Stimulated activated naive CD8-positive, alpha-beta T cell treated with anti-CD3 and anti-CD28 coated beads, Interleukin-15, Interleukin-2, amounts not matched to agents 100 U/mL and 50 U/mL, for 24 hours (primary cell): ENCODE results near the gene PAMR1.
"Not testable (repeated sequence)": the region's sequence is repeated elsewhere in the genome, so short reads cannot be mapped to it uniquely, and the experiment has no call there.

Experiments
- ATAC-seq: fragments of 150-1000 bp; cut with Tn5 transposase; one replicate; pipeline ENCODE4 v1.10.0; 2021
- DNase-seq: peaks from one replicate; pipeline ENCODE4 v3.0.0; 2021

Gene PAMR1

DNA sequence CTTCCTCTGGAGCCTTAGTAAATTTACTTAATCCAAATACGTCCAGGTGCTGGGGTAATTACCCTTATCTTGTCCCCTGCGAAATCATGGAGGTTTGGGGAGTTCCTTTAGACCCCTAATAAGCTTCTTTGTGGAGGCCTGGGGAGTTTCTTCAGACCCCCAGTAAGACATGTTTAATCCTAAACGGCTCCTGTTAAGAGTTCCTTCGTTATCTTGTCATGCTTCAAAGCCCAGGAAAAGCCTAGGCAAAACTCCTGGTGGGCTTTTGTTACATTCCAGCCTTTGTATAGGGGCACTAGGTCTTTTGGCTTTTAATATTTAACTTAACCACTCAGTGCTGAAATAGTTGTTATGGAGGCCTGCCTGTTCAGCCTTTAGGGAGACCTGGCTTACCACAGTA is 18.1 kb upstream of the PAMR1 start:
- ATAC-seq (no peak), DNase-seq (no peak)

DNA sequence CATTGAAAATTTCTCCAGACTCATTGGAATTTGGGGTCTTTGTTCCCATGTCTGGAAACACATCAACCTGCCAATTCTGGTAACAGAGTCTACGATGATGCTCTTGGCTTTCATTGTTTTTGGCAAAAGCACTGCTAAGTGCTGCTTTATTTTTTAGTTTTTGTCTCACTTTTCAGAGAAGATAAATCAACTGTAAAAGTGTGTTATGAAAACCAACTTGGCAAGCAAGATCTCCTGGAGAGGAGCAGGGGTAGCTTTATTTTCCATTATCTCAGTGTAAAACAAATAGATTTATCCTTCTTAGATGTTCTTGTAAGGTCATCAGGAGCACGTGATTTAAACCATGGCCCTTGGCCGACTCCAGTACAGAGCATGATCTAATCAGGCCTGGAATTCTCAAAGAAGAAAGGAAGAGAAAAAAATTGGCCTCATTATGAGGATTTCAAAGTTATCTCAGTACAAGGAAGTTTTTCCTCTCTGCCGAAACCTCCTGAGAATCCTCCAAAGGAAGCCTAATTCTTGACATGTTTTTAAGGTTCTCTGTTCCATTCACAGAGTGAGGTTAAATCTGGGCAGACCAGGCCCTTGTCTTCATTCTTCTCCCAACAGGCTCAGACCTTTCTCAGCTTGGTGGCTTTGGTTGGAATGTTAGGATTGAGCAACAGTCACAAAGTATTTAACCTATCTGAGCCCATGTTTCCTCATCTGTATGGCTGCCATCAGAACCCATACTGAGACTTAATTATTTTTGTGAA is 16.4 kb upstream of the PAMR1 start:
- no peak for ATAC-seq
- DNase-seq: no peak

- DNase-seq: no peak
- ATAC-seq: no peak
Observed at GRCh38 chr11:35540526-35540925, 15.1 kb upstream of the PAMR1 start.

- no peak for DNase-seq
- ATAC-seq: no peak
Observed at GRCh38 chr11:35539781-35540281, 14.4 kb upstream of the PAMR1 start.

GRCh38 chr11:35539256-35539655 is 13.8 kb upstream of the PAMR1 start:
- DNase-seq: no peak
- no peak for ATAC-seq

DNA sequence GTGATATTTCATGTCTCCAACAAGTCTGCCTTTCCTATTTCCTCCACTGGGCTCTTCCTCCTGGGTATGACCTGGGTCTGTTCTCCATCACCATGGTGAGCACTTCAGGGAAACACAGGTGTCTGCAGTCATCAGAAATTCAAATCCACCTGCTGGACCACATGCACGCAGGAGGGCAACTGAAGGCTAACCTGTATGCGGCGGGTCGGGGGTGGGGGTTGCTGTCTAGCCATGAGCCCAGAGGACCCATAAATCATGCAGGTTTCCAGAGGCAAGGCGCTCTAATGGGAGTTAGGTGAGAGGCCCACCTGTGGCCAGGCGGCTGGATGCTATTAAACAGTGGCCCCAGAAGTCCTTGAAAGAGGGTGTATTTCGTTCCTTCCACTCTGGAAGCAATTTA is 11.1 kb upstream of the PAMR1 start:
- no peak for DNase-seq
- ATAC-seq: no peak

DNA sequence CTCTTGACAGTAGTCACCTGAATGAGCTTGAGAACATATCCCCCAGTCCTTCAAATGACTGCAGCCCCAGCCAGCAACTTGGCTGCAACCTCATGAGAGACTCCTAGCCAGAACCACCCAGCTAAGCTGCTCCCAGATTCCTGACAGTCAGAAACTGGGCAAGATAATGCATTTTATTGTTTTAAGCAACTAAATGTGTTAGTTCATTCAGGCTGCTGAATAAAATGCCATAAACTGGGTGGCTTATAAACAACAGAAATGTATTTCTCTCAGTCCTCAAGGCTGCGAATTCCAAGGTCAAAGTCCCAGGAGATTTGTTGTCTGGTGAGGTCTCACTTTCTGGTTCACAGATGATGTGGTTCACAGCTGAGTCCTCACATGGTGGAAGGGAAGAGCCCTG is 5.8 kb upstream of the PAMR1 start:
- ATAC-seq (no peak), DNase-seq (no peak)

- DNase-seq: no peak
- no peak for ATAC-seq
Observed at GRCh38 chr11:35529971-35530495, 4.6 kb upstream of the PAMR1 start.

- no peak for DNase-seq
- ATAC-seq: no peak
Observed at GRCh38 chr11:35526370-35526792, 965 bp upstream of the PAMR1 start.

GRCh38 chr11:35524780-35525179 is 636 bp downstream of the PAMR1 start:
- ATAC-seq: no peak

DNA sequence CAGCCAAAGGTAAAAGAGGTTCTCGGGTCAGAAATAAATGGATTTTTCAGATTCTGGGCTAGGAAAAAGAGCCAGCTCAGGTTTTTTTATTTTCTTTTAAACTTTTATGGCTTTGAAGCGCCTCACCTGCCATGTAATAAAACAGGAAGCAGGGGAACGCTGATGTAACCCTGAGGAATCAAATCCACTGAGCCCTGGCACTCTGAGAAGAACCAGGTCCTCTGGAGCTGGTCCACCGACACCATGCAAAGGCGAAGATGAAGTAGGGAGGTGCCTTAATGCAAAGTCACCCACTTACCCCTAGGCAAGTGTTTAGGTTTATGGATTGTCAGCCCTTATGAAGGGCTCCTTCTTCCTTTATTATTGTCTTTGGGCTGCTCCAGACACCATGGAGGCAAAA is 1.6 kb downstream of the PAMR1 start:
- ATAC-seq (no peak), DNase-seq (no peak)

More at GRCh38 chr11:35524780-35525179, 636 bp downstream of the PAMR1 start:
- no peak for DNase-seq

DNA sequence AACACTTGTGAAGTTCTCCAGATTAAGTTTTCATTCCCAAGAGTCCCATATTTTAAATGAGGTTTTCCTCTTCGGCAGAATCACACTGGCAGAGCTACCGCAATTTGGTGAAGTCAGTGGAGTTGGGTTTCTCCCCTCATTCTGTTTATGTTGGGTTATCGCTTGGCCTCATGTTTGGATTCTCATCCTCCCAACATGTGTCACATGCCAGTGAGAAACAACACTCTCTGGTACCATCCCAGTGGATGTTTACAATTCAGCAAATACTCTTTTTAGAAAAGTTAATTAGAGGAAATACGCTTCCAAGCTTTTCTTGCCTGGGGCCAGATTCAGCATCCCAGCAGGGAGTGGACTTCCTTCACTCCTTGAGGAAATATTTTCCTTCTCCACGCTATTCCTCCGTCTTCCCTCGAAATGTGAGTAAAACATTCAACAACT is 2.1 kb downstream of the PAMR1 start:
- ATAC-seq: no peak
- no peak for DNase-seq

- ATAC-seq, DNase-seq: not testable (repeated sequence)
Observed at GRCh38 chr11:35522091-35522490, 3.3 kb downstream of the PAMR1 start.

GRCh38 chr11:35520376-35520775 is 5.0 kb downstream of the PAMR1 start:
- DNase-seq: no peak

DNA sequence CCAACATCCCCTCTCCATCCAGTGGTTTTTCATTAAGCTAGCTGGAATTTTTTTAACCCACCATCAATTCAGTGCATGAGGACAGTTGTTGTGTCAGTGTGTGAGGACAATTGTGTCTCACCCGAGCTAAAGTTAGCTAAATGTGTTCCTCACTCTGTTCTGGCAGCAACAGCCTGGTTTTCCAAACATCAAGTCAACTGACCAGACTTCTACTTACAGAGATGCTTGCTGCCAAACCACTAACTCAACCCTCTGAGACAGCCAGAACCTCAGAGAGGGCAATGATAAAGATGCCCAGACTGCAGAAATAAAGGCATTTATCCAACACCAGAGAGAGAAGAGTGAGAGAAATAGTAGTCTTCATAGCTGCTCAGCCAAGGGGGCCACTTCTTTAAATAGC is 6.7 kb downstream of the PAMR1 start:
- ATAC-seq (no peak), DNase-seq (no peak)

More at GRCh38 chr11:35520376-35520775, 5.0 kb downstream of the PAMR1 start:
- ATAC-seq: no peak

GRCh38 chr11:35517481-35517880 is 7.9 kb downstream of the PAMR1 start:
- ATAC-seq (no peak), DNase-seq (no peak)

DNA sequence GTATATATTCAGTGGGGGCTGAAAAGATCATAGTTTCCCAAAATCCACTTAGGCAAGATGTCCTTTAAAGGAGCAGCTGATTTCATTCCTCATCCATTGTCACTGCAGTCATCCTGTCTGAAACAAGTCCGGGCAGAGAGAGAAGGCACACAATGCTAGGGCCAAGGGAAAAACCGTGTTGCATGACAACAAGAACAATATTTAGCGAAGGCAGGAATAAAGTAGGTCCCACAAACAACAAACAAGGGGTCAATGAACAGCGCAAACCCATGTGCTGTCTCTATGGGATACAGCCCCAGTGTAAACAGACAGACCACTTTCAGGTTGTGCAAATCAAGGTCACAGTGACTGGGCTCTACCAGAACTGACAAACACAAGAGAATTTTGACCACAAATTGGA is 9.0 kb downstream of the PAMR1 start:
- ATAC-seq (no peak), DNase-seq (no peak)

DNA sequence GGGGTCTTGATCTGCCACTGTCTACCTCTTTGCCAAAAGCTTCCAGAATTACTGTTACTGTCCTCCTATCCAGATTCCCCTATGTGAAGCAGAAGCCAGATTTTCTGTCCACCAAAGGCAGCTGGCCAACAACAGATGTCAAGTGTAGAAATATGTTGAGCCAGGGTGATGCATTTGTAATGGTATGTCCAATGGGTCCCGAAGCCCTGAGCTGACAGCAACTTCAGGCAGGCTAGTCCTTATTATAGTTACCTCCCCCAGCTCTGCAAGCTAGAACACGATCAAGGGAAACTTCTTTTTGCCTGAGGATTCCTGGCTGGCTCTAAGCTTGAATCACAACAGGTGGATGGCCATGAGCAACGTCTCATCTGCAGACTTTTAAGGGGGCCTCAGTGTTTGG is 10.2 kb downstream of the PAMR1 start:
- no peak for DNase-seq
- ATAC-seq: no peak

DNA sequence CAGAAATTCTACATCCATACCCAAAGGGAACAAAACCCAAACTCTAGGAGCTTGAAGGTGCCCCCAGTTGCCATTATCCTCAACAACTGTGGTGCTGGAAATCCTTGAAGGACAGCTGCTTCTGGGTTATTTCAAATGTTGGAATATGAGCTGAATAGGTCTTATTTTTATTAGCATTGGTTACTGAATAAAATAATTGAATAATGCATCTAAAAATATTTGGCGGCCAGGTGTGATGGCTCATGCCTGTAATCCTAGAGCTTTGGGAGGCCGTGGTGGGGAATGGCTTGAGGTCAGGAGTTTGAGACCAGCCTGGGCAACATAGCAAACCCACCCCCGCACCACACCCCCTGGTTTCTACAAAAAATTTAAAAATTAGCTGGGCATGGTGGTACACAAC is 10.9 kb downstream of the PAMR1 start:
- ATAC-seq (no peak), DNase-seq (no peak)

- ATAC-seq (no peak), DNase-seq (no peak)
Observed at GRCh38 chr11:35511666-35512065, 13.8 kb downstream of the PAMR1 start.

DNA sequence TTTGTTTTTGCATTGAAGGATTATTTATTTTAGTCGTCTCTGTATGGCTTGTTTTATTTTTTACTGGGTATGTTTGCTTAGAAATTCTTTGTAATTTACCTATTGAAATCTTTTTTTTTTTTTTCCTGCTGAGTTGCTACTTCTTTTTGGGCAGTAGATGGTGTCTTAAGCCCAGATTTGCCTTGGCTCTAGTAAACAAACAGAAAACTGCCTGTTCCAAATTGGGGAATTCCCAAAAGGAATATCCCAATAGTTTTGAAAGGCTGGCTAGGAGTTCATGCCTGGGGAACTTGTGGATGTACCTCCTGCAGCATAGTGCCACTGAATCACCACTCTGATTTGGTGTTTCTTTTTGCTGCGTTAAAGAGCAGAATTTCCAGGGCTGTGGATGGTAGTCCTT is 17.7 kb downstream of the PAMR1 start:
- DNase-seq (no peak), ATAC-seq (no peak)

DNA sequence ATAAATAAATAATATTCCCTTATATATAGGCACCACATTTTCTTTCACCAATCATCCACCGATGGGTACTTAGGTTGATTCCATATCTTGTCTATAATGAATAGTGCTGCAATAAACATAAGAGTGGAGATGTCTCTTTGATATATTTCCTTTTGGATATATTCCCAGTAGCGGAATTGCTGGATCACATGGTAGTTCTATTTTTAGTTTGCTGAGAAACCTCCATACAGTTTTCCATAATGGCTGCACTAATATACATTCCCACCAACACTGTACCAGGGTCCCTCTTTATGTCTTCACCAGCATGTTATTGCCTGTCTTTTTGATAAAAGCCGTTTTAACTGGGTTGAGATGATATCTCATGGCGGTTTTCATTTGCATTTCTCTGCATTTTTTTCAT is 23.6 kb downstream of the PAMR1 start:
- no peak for DNase-seq
- ATAC-seq: no peak

GRCh38 chr11:35500744-35501143 is 24.7 kb downstream of the PAMR1 start:
- DNase-seq (no peak), ATAC-seq (no peak)

- DNase-seq: no peak
Observed at GRCh38 chr11:35496416-35496815, 29.0 kb downstream of the PAMR1 start.

More at GRCh38 chr11:35496416-35496815, 29.0 kb downstream of the PAMR1 start:
- ATAC-seq: no peak
